Naive thymus-derived CD4-positive, alpha-beta T cell (primary cell): ENCODE data around the gene TCL1B. TPM values are rescaled to one million over a fixed set of nuclear protein-coding genes. Genes with fewer than 3 reads are reported as not detected.
"Not testable (repeated sequence)": the region's sequence is repeated elsewhere in the genome, so short reads cannot be mapped to it uniquely, and the experiment has no call there.

Experiments used
- ATAC-seq: fragments of 150-1000 bp; cut with Tn5 transposase; 2 replicates; pipeline ENCODE4 v1.10.0; 2021; ENCODE audit warnings: mild to moderate bottlenecking, moderate library complexity
- CTCF ChIA-PET: fragments of 350-600 bp; sonication (Branson Sonifier 250); formaldehyde crosslinking; loops from one replicate; lab custom pipeline; 2021; ENCODE audit warnings: antibody characterized with exemption; lab: Charles Lee
- POLR2A ChIA-PET: fragments of 350-600 bp; sonication (Branson Sonifier 250); formaldehyde crosslinking; loops from one replicate; lab custom pipeline; 2021; ENCODE audit warnings: antibody characterized with exemption, inconsistent platforms; lab: Charles Lee
- DNase-seq, 9 donors: peaks; one replicate each; pipeline versions ENCODE4 v3.0.0 to v3.0.0-alpha.2; 2020 to 2022; ENCODE audit warnings: mixed read lengths in 1 of 9
- H3K27ac ChIP-seq: one replicate; pipeline ENCODE4 v1.7.0; 2013; ENCODE audit warnings: mild to moderate bottlenecking, low read depth, low read length, moderate library complexity
- H3K27me3 ChIP-seq, 2 donors: one replicate each; pipeline ENCODE4 v1.7.0; 2013; ENCODE audit warnings: low read length in 2 of 2, mild to moderate bottlenecking in 2 of 2, moderate library complexity in 2 of 2; ENCODE audit not compliant: control insufficient read depth in 2 of 2, insufficient read depth in 2 of 2
- H3K36me3 ChIP-seq, 3 experiments: 1 replicate in 2 of 3; 2 replicates in 1 of 3; pipeline ENCODE4 v1.7.0; 2013; ENCODE audit warnings: low read length in 3 of 3, mild to moderate bottlenecking in 3 of 3, moderate library complexity in 1 of 3; ENCODE audit not compliant: insufficient read depth in 3 of 3, control insufficient read depth in 2 of 3
- H3K4me1 ChIP-seq, 2 donors: one replicate each; pipeline ENCODE4 v1.7.0; 2013; ENCODE audit warnings: low read length in 2 of 2, mild to moderate bottlenecking in 2 of 2, moderate library complexity in 1 of 2; ENCODE audit not compliant: control insufficient read depth in 2 of 2, insufficient read depth in 2 of 2
- H3K4me3 ChIP-seq: 2 replicates; pipeline ENCODE4 v1.7.0; 2013; ENCODE audit warnings: mild to moderate bottlenecking, low read length
- H3K9me3 ChIP-seq, 3 experiments: 1 replicate in 2 of 3; 2 replicates in 1 of 3; pipeline ENCODE4 v1.7.0; 2013; ENCODE audit warnings: low read length in 3 of 3; ENCODE audit not compliant: control insufficient read depth in 2 of 3
- H3K27ac Mint-ChIP-seq, 9 donors: one replicate each; pipeline ENCODE4 v1.8.0; 2020 to 2022; ENCODE audit warnings: mixed read lengths in 9 of 9, mild to moderate bottlenecking in 8 of 9, moderate library complexity in 5 of 9, inconsistent platforms in 2 of 9
- H3K27me3 Mint-ChIP-seq, 5 donors: one replicate each; pipeline ENCODE4 v1.8.0; 2021 to 2022; ENCODE audit warnings: mixed read lengths in 5 of 5, mild to moderate bottlenecking in 1 of 5
- H3K36me3 Mint-ChIP-seq, 5 donors: one replicate each; pipeline ENCODE4 v1.8.0; 2020 to 2022; ENCODE audit warnings: mixed read lengths in 5 of 5, mild to moderate bottlenecking in 3 of 5, inconsistent platforms in 1 of 5
- H3K4me1 Mint-ChIP-seq, 7 donors: one replicate each; pipeline ENCODE4 v1.8.0; 2020 to 2022; ENCODE audit warnings: mixed read lengths in 7 of 7, mild to moderate bottlenecking in 3 of 7, inconsistent platforms in 1 of 7
- H3K4me3 Mint-ChIP-seq, 10 donors: one replicate each; pipeline ENCODE4 v1.8.0; 2020 to 2022; ENCODE audit warnings: mild to moderate bottlenecking in 10 of 10, mixed read lengths in 10 of 10, moderate library complexity in 6 of 10, inconsistent platforms in 2 of 10
- H3K9me3 Mint-ChIP-seq, 11 donors: one replicate each; pipeline ENCODE4 v1.8.0; 2020 to 2022; ENCODE audit warnings: mixed read lengths in 11 of 11, mild to moderate bottlenecking in 4 of 11, inconsistent platforms in 1 of 11, moderate library complexity in 1 of 11
- intact Hi-C, 2 donors: fragments of 100-400 bp; cut with micrococcal nuclease; formaldehyde crosslinking; loops; one replicate each; pipeline ENCODE4 v1.15.1; 2023
- polyA plus RNA-seq, 2 donors: library from polyadenylated mRNA; unstranded; fragments of 300-500 nt; fragmentation: Illumina TruSeq; gene quantifications; one replicate each; pipeline ENCODE4 v1.2.3, GENCODE V29; 2021
- total RNA-seq, 6 experiments: library from RNA in 5 of 6; stranded (reverse) in 5 of 6; gene quantifications; 1 replicate in 5 of 6; 2 replicates in 1 of 6; pipeline ENCODE4 v1.2.3 and lab custom pipeline; 2021 to 2026

TCL1B gene
- total and polyA plus RNA-seq, 7 experiments from 2014 or later, result 0.54 TPM; not detected in 6

- H3K4me3 Mint-ChIP-seq, result no peak overlapping the region
- intact Hi-C loops, result no loop called here
- Histone ChIP-seq H3K27ac (no peak overlapping the region), H3K27me3 (no peaks in the 10 kb centered on the region), H3K9me3 (no peaks in the 10 kb centered on the region), H3K36me3 (no peaks in the 10 kb centered on the region), H3K4me3 (no peak overlapping the region), H3K4me1 (no peaks in the 10 kb centered on the region)
- H3K4me1 Mint-ChIP-seq, result no peaks in the 10 kb centered on the region
- H3K27me3 Mint-ChIP-seq, result peaks cover 19 to 44% (median 30%) of the 10 kb centered on the region in 5 donors
- peaks cover 0 to 17% (median 4%) of the 10 kb centered on the region in 5 donors for H3K36me3 Mint-ChIP-seq
- H3K9me3 Mint-ChIP-seq, result peaks cover 0 to 25% (median 15%) of the 10 kb centered on the region in 11 donors
- no peak for ATAC-seq
- ChIA-PET POLR2A (no interaction called here), CTCF (no interaction called here)
- no peak for DNase-seq
- no peak overlapping the region for H3K27ac Mint-ChIP-seq
Measured at GRCh38 chr14:95722525-95723190, 36.4 kb downstream of the TCL1B start.

GRCh38 chr14:95725685-95726336 is 39.6 kb downstream of the TCL1B start:
- CTCF ChIA-PET, result no interaction called here
- no peak overlapping the region for H3K27ac Mint-ChIP-seq

GRCh38 chr14:95727056-95727700 is 41.0 kb downstream of the TCL1B start:
- Histone ChIP-seq H3K9me3 (no peaks in the 10 kb centered on the region), H3K4me1 (no peaks in the 10 kb centered on the region), H3K4me3 (no peak overlapping the region), H3K27me3 (no peaks in the 10 kb centered on the region), H3K36me3 (no peaks in the 10 kb centered on the region), H3K27ac (no peak overlapping the region)
- peaks cover 0 to 13% (median 6%) of the 10 kb centered on the region in 5 donors for H3K36me3 Mint-ChIP-seq
- ChIA-PET CTCF (no interaction called here), POLR2A (no interaction called here)
- peaks cover 0 to 20% (median 12%) of the 10 kb centered on the region in 11 donors for H3K9me3 Mint-ChIP-seq
- H3K4me3 Mint-ChIP-seq, result no peak overlapping the region
- DNase-seq (no peak), ATAC-seq (no peak)
- peaks cover 8 to 63% (median 51%) of the 10 kb centered on the region in 5 donors for H3K27me3 Mint-ChIP-seq
- intact Hi-C loops, result no loop called here
- H3K27ac Mint-ChIP-seq, result no peak overlapping the region
- H3K4me1 Mint-ChIP-seq, result peaks cover 0 to 6% (median 0%) of the 10 kb centered on the region in 7 donors

More at GRCh38 chr14:95725685-95726336, 39.6 kb downstream of the TCL1B start:
- no peaks in the 10 kb centered on the region for H3K36me3 ChIP-seq
- POLR2A ChIA-PET, result interaction anchor here (0.6 kb wide), 1 partner anchor 716 kb away, joined by 4 read pairs; no protein-coding TSS in a partner anchor
- no peak overlapping the region for H3K4me3 ChIP-seq
- H3K9me3 ChIP-seq, result no peaks in the 10 kb centered on the region
- Mint-ChIP-seq H3K9me3 (peaks cover 0 to 25% (median 15%) of the 10 kb centered on the region in 11 donors), H3K4me1 (peaks cover 0 to 6% (median 0%) of the 10 kb centered on the region in 7 donors), H3K4me3 (no peak overlapping the region), H3K27me3 (peaks cover 11 to 60% (median 49%) of the 10 kb centered on the region in 5 donors), H3K36me3 (peaks cover 0 to 17% (median 6%) of the 10 kb centered on the region in 5 donors)
- ATAC-seq (peak; percentile 31), DNase-seq (no peak)
- H3K4me1 ChIP-seq, result no peaks in the 10 kb centered on the region
- no peaks in the 10 kb centered on the region for H3K27me3 ChIP-seq
- H3K27ac ChIP-seq, result no peak overlapping the region
- intact Hi-C loops, result no loop called here

- H3K9me3 ChIP-seq, POLR2A ChIA-PET, H3K4me1 ChIP-seq, H3K4me1 Mint-ChIP-seq, DNase-seq, H3K27ac ChIP-seq, H3K9me3 Mint-ChIP-seq, intact Hi-C loops, ATAC-seq, H3K36me3 ChIP-seq, H3K4me3 ChIP-seq, H3K36me3 Mint-ChIP-seq, H3K27ac Mint-ChIP-seq, CTCF ChIA-PET, H3K4me3 Mint-ChIP-seq, H3K27me3 ChIP-seq: not testable (repeated sequence)
- H3K27me3 Mint-ChIP-seq, result peaks cover 11 to 58% (median 43%) of the 10 kb centered on the region in 5 donors
Measured at GRCh38 chr14:95729402-95730028, 43.3 kb downstream of the TCL1B start.

GRCh38 chr14:95730126-95730525 is 43.9 kb downstream of the TCL1B start:
- no peak overlapping the region for H3K27ac Mint-ChIP-seq
- DNase-seq (no peak), ATAC-seq (no peak)
- peaks cover 0 to 3% (median 0%) of the 10 kb centered on the region in 11 donors for H3K9me3 Mint-ChIP-seq
- no peaks in the 10 kb centered on the region for H3K4me1 ChIP-seq
- no peak overlapping the region for H3K27ac ChIP-seq
- no peaks in the 10 kb centered on the region for H3K9me3 ChIP-seq
- H3K36me3 ChIP-seq, result no peaks in the 10 kb centered on the region
- no peak overlapping the region for H3K4me3 Mint-ChIP-seq
- CTCF ChIA-PET, result no interaction called here
- peaks cover 0 to 4% (median 0%) of the 10 kb centered on the region in 5 donors for H3K36me3 Mint-ChIP-seq
- H3K4me3 ChIP-seq, result no peak overlapping the region
- H3K4me1 Mint-ChIP-seq, result peaks cover 0 to 6% (median 0%) of the 10 kb centered on the region in 7 donors
- peaks cover 13 to 58% (median 40%) of the 10 kb centered on the region in 5 donors for H3K27me3 Mint-ChIP-seq
- POLR2A ChIA-PET, result no interaction called here
- no peaks in the 10 kb centered on the region for H3K27me3 ChIP-seq
- intact Hi-C loops, result no loop called here

GRCh38 chr14:95733212-95733611 is 47.0 kb downstream of the TCL1B start:
- CTCF ChIA-PET, result no interaction called here
- Mint-ChIP-seq H3K27ac (no peak overlapping the region), H3K27me3 (peaks cover 12 to 39% (median 27%) of the 10 kb centered on the region in 5 donors), H3K4me3 (no peak overlapping the region), H3K36me3 (peaks cover 0 to under 1% (median 0%) of the 10 kb centered on the region in 5 donors), H3K4me1 (peaks cover 0 to 9% (median 2%) of the 10 kb centered on the region in 7 donors), H3K9me3 (peaks cover 0 to 10% (median 3%) of the 10 kb centered on the region in 11 donors)
- Histone ChIP-seq H3K4me1 (no peaks in the 10 kb centered on the region), H3K4me3 (no peak overlapping the region), H3K27ac (no peak overlapping the region), H3K9me3 (peaks cover 0 to 2% (median 0%) of the 10 kb centered on the region in 3 experiments), H3K27me3 (no peaks in the 10 kb centered on the region), H3K36me3 (no peaks in the 10 kb centered on the region)
- DNase-seq (no peak), ATAC-seq (no peak)
- POLR2A ChIA-PET, result no interaction called here
- intact Hi-C loops, result no loop called here
